Measurements from ENCODE around the gene FAM20C.

Gene FAM20C

GRCh38 chr7:259751-260405 is 67.5 kb downstream of the FAM20C start:
- DNase-seq (ENCODE audit: low spot score), result no peak

GRCh38 chr7:260441-261281 is 68.3 kb downstream of the FAM20C start:
- no peak for DNase-seq (ENCODE audit: low spot score)

GRCh38 chr7:261341-262250 is 69.2 kb downstream of the FAM20C start:
- no peak for DNase-seq (ENCODE audit: low spot score)

GRCh38 chr7:262251-262572 is 69.8 kb downstream of the FAM20C start:
- no peak for DNase-seq (ENCODE audit: low spot score)

GRCh38 chr7:262631-263311 is 70.4 kb downstream of the FAM20C start:
- peak; percentile 25 for DNase-seq (ENCODE audit: low spot score)

GRCh38 chr7:263483-264351 is 71.3 kb downstream of the FAM20C start:
- DNase-seq (ENCODE audit: low spot score), result peak; percentile 46

GRCh38 chr7:264541-265191 is 72.3 kb downstream of the FAM20C start:
- no peak for DNase-seq (ENCODE audit: low spot score)

GRCh38 chr7:265192-265997 is 73.0 kb downstream of the FAM20C start:
- no peak for DNase-seq (ENCODE audit: low spot score)

- no peak for DNase-seq (ENCODE audit: low spot score)
These were observed 73.9 kb downstream of the FAM20C start for GRCh38 chr7:265998-266850.

- no peak for DNase-seq (ENCODE audit: low spot score)
These were observed 74.8 kb downstream of the FAM20C start for GRCh38 chr7:266851-267840.

- DNase-seq (ENCODE audit: low spot score), result no peak
These were observed 76.6 kb downstream of the FAM20C start for GRCh38 chr7:268991-269390.

- DNase-seq (ENCODE audit: low spot score), result no peak
These were observed 77.3 kb downstream of the FAM20C start for GRCh38 chr7:269721-270120.

GRCh38 chr7:270351-270983 is 78.1 kb downstream of the FAM20C start:
- no peak for DNase-seq (ENCODE audit: low spot score)

- no peak for DNase-seq (ENCODE audit: low spot score)
These were observed 79.1 kb downstream of the FAM20C start for GRCh38 chr7:271266-272107.

- no peak for DNase-seq (ENCODE audit: low spot score)
These were observed 79.8 kb downstream of the FAM20C start for GRCh38 chr7:272108-272615.

GRCh38 chr7:272631-273030 is 80.3 kb downstream of the FAM20C start:
- no peak for DNase-seq (ENCODE audit: low spot score)

All from CD4-positive, alpha-beta T cell treated with Interleukin-15 for 4 hours (primary cell).